Tongue (tissue), 3 donors: ENCODE results near the gene TNFRSF17. TPM values are rescaled to one million over a fixed set of nuclear protein-coding genes. Genes with fewer than 3 reads are reported as not detected.

Experiments
- DNase-seq: peaks from one replicate; pipeline ENCODE4 v3.0.0-alpha.2; 2015
- small RNA-seq: library from RNA; depleted of rRNA; stranded (forward); fragments of <200 nt; gene quantifications from one replicate; pipeline ENCODE3, GENCODE V24; 2014; ENCODE audit warnings: low replicate concordance
- total RNA-seq: library from RNA; depleted of rRNA; stranded (reverse); fragments of >200 nt; gene quantifications from one replicate; pipeline ENCODE4 v1.2.3, GENCODE V29; 2014

TNFRSF17 gene
- total RNA-seq, 1 donor from 2014 or later: 0.51 TPM

DNA sequence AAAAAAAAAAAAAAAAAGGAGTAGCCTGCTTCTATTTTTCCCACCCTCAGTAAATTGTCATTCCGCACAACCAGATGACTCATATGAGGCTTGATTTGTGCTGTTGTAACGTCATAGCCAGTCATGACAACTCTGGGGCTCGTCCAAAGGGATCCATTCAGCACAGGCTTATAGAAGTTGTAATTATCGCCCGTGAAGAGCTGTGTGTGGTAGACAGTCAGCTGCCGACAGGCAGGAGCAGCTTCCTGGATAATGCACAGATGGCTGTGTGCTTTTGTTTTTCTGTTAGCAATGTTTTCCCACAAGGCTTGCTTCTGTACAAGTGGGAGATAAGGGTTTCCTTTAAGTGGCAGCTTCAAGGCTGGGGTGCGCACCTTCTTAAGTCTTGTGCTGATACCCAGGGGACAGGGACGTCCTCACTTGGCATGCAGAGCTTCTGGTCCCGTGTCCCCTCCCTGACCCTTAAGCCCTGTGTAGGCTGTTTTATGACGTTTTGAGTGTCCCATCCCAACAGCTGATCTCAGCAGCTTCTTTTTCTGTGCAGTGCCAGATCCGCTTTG is 37.5 kb downstream of the TNFRSF17 start:
- peak; percentile 28 for DNase-seq

- no peak for DNase-seq
Observed at GRCh38 chr16:12006637-12007036, 41.6 kb downstream of the TNFRSF17 start.

DNA sequence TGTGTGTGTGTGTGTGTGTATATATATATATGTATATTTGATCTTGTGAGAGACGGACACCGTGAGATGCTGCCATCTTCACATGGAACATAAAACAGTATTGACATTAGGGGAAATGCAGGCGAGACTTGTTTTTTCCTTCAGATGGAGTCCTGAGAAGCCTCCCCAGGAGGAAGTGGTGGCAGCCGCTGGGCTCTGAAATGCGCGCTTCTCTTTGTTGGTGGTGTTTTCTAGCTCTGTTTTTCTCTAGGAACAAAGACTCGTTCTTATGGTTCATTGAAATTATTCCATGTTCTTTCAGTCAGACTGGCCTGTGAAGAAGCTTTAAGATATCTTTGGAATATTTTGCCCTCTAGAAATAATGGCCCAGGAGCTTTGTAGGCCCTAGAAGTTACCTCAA is 44.5 kb downstream of the TNFRSF17 start:
- DNase-seq: no peak

DNA sequence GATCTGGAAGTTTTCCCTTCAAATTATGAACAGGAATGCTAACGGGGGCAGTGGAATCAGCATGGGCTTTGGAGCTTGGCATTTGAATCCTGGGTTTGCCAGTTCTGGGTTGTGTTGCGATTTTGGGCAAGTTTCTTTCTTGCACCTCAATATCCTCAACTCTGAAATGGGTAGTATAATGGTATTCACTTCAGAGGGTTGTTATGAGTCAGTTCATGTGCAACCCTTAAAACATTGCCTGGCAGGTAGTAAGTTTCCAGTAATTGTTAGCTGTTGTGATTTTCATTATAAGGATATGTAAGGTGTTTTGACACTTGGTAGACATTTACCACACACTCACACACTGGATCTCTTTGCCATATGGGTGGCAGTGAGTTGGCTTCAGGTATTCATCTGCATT is 44.9 kb downstream of the TNFRSF17 start:
- DNase-seq: no peak

- DNase-seq: no peak
Observed at GRCh38 chr16:12010388-12011251, 45.6 kb downstream of the TNFRSF17 start.

GRCh38 chr16:12011565-12011964 is 46.6 kb downstream of the TNFRSF17 start:
- no peak for DNase-seq

DNA sequence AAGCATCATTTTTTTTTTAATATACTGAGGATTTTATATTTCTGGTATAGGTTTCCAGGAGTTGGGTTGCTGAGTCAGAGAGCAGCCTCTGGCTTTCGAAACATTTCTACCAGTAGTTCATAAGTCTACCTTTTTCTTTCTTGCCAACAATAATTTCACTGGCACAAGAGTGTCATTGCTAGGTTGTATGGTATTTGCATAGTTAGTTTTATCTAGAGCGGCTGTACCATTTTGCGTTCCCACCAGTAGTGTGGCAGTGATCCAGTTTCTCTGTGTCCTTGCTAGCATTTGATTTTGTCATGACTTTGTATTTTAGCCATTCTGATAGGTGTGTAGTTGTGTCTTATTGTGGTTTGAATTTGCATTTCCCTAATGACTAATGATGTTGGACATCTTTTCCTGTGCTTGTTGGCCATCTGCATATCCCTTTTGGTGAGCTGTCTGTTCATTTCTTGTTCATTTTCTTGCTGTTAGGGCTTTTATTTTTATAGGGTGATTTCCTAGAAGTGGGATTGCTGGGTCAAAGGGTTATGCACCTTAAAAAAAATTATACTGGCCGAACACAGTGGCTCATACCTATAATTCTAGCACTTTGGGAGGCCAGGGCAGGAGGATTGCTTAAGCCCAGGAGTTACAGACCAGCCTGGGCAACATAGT is 51.4 kb downstream of the TNFRSF17 start:
- no peak for DNase-seq

DNA sequence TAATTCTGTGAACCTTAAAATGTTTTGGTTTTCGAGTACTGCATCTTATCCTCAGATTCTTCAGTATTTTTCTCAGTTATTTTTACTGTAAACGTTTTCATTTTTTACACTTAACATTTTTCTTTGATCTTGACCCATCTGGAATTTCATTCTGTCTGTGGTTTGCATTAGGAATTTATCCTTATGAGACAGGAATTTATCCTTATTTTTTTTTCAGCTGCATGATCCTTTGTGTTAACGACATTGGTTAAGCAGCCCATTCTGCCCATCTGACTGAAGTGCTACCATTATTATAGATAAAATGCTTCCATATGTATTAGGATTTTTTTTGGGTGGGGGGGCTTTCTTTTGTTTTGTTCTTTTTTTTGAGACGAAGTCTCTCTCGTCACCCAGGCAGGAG is 52.5 kb downstream of the TNFRSF17 start:
- no peak for DNase-seq

Small RNA genes within 50 kb of the gene (small RNA-seq; reads per million reads assigned to genes)
- gene AC007216.5 (not detected), gene UBL5P4 (not detected)

Other genes starting within 250 kb of the TNFRSF17 start
- 33.6 TPM for gene TXNDC11, start 222.4 kb upstream of the TNFRSF17 start, total RNA-seq
- 71.3 TPM for gene ZC3H7A, start 168.0 kb upstream of the TNFRSF17 start, total RNA-seq
- gene RSL1D1, start 113.7 kb upstream of the TNFRSF17 start, total RNA-seq: 202 TPM
- gene GSPT1, start 49.3 kb upstream of the TNFRSF17 start, total RNA-seq: 68.9 TPM
- gene NPIPB2, start 23.2 kb upstream of the TNFRSF17 start, total RNA-seq: 7.0 TPM
- 11.1 TPM for gene SNX29, start 11.5 kb downstream of the TNFRSF17 start, total RNA-seq